ENCODE data around the gene AGBL4.

AGBL4 gene

GRCh38 chr1:48738356-48738755 is 1285.4 kb downstream of the AGBL4 start:
- H3F3A ChIP-seq (ENCODE audit: insufficient read depth, low read length): no peaks in the 10 kb centered on the region
- H3K4me3 ChIP-seq (ENCODE audit: low read depth, low read length, poor library complexity, severe bottlenecking): no peak overlapping the region
- no peaks in the 10 kb centered on the region for H4K20me1 ChIP-seq (ENCODE audit: insufficient read depth, low read length)
- H3K36me3 ChIP-seq (ENCODE audit: insufficient read depth, low read length): no peaks in the 10 kb centered on the region
- no peaks in the 10 kb centered on the region for H3K4me1 ChIP-seq (ENCODE audit: insufficient read depth, low read length, severe bottlenecking)
- H3K79me2 ChIP-seq (ENCODE audit: insufficient read depth, low read length): no peaks in the 10 kb centered on the region
- no peak overlapping the region for H3K27ac ChIP-seq (ENCODE audit: low read depth, low read length, poor library complexity, severe bottlenecking)
- no peaks in the 10 kb centered on the region for H3K9me2 ChIP-seq (ENCODE audit: low read depth, low read length)
- no peak overlapping the region for H2AFZ ChIP-seq (ENCODE audit: low read length)
- H3K9ac ChIP-seq (ENCODE audit: low read length): no peak overlapping the region
- no peaks in the 10 kb centered on the region for H3K9me3 ChIP-seq (ENCODE audit: low read length)
- H3K27me3 ChIP-seq (ENCODE audit: insufficient read depth, low read length): no peaks in the 10 kb centered on the region
- H3K4me2 ChIP-seq (ENCODE audit: low read length): no peak overlapping the region
- no peak for TF ChIP-seq CTCF (IDR thresholded peaks at IDR 0.05; ENCODE audit: low read length)
- no peak for TF ChIP-seq EZH2 (IDR thresholded peaks at IDR 0.05; ENCODE audit: borderline replicate concordance, low read length)

GRCh38 chr1:48735796-48736195 is 1288.0 kb downstream of the AGBL4 start:
- Histone ChIP-seq H3K79me2 (ENCODE audit: insufficient read depth, low read length) (no peaks in the 10 kb centered on the region), H3K4me3 (ENCODE audit: low read depth, low read length, poor library complexity, severe bottlenecking) (no peak overlapping the region), H2AFZ (ENCODE audit: low read length) (no peak overlapping the region), H3K36me3 (ENCODE audit: insufficient read depth, low read length) (no peaks in the 10 kb centered on the region), H3K9me2 (ENCODE audit: low read depth, low read length) (no peaks in the 10 kb centered on the region), H3K4me2 (ENCODE audit: low read length) (no peak overlapping the region), H3K9me3 (ENCODE audit: low read length) (no peaks in the 10 kb centered on the region), H3F3A (ENCODE audit: insufficient read depth, low read length) (no peaks in the 10 kb centered on the region), H3K4me1 (ENCODE audit: insufficient read depth, low read length, severe bottlenecking) (no peaks in the 10 kb centered on the region), H3K9ac (ENCODE audit: low read length) (no peak overlapping the region), H3K27ac (ENCODE audit: low read depth, low read length, poor library complexity, severe bottlenecking) (no peak overlapping the region), H4K20me1 (ENCODE audit: insufficient read depth, low read length) (no peaks in the 10 kb centered on the region), H3K27me3 (ENCODE audit: insufficient read depth, low read length) (no peaks in the 10 kb centered on the region)
- no peak for TF ChIP-seq EZH2 (IDR thresholded peaks at IDR 0.05; ENCODE audit: borderline replicate concordance, low read length)
- TF ChIP-seq CTCF (IDR thresholded peaks at IDR 0.05; ENCODE audit: low read length): no peak

GRCh38 chr1:48730164-48730910 is 1293.4 kb downstream of the AGBL4 start:
- Histone ChIP-seq H3K4me3 (ENCODE audit: low read depth, low read length, poor library complexity, severe bottlenecking) (no peak overlapping the region), H3K4me1 (ENCODE audit: insufficient read depth, low read length, severe bottlenecking) (no peaks in the 10 kb centered on the region), H3K27ac (ENCODE audit: low read depth, low read length, poor library complexity, severe bottlenecking) (no peak overlapping the region), H3K9ac (ENCODE audit: low read length) (no peak overlapping the region), H3F3A (ENCODE audit: insufficient read depth, low read length) (no peaks in the 10 kb centered on the region), H2AFZ (ENCODE audit: low read length) (no peak overlapping the region), H4K20me1 (ENCODE audit: insufficient read depth, low read length) (no peaks in the 10 kb centered on the region), H3K9me2 (ENCODE audit: low read depth, low read length) (no peaks in the 10 kb centered on the region), H3K36me3 (ENCODE audit: insufficient read depth, low read length) (no peaks in the 10 kb centered on the region), H3K4me2 (ENCODE audit: low read length) (no peak overlapping the region), H3K27me3 (ENCODE audit: insufficient read depth, low read length) (no peaks in the 10 kb centered on the region), H3K79me2 (ENCODE audit: insufficient read depth, low read length) (no peaks in the 10 kb centered on the region), H3K9me3 (ENCODE audit: low read length) (no peaks in the 10 kb centered on the region)
- TF ChIP-seq CTCF (IDR thresholded peaks at IDR 0.05; ENCODE audit: low read length) (no peak), EZH2 (IDR thresholded peaks at IDR 0.05; ENCODE audit: borderline replicate concordance, low read length) (no peak)

Measured in OCI-LY1 (cell line).